LoVo (cell line): ENCODE results near the gene ADGRG6.
"Not testable (repeated sequence)": the region's sequence is repeated elsewhere in the genome, so short reads cannot be mapped to it uniquely, and the experiment has no call there.

Experiments
- DNase-seq: peaks from one replicate; pipeline ENCODE4 v3.0.0-alpha.2; 2016; ENCODE audit warnings: low spot score

Gene ADGRG6

DNA sequence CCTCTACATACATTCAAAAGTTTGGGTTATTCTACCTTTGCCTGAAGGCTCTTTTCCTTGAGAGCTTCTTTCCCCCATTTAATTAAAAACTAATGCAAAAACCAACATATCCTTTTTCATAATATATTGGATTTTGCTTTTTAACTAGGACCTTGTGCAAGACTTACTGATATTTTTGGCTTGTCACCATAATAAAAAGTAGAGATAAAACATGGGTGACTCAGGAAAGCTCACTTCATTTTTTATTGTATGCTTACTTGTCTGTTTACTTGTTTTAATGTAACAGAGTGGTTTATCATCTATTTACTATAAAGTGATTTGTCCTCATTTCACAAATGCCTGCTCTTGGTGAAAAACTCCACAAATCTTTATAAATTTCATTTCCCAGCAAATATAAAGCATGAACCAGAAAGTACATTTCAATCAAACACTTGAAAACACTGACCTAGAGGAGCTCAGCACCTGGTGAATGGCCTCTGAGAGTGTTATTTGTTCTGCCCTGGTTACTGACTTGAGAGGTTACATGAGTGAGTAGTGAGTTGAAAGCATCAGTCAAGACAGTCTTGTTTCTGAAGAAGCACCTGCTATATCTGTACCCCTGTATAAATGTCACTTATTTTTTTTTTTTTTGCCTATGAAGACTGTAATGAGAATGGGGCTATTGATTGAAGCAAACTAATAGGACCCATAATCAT lies 20.8 kb downstream of the ADGRG6 start:
- no peak for DNase-seq

DNA sequence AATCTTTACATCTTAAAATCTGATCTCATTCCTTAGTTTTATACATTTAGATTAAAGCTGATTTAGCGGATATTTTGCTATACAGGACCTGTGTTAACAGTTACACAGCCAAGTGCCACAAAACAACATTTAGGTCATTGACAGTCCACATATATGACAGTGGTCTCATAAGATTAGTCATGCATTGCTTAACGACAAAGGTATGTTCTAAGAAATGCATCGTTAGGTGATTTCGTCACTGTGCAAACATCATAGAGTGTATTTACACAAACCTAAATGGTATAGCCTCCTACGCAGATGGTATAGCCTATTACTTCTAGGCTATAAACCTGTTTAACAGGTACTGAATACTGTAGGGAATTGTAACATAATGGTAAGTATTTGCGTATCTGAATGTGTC lies 21.6 kb downstream of the ADGRG6 start:
- DNase-seq: peak; percentile 82

DNA sequence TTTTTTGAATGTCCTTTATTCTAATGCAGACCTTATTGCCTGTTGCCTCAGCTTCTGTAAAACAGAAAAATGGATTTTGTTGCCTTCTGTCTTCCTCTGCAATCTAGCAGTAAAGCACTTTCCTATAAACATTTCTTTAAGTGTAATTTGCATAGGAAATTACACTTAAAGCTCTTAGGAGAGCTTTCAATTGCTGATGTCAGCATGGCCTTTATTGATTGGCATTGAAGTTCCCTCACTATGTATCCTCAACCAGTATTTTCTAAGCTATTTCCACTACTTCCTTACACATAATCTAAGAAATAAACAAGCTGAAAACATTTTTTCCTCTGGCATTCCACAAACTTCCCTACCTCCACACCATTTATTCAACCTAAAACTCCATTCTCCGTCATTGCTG lies 22.3 kb downstream of the ADGRG6 start:
- no peak for DNase-seq

GRCh38 chr6:142325111-142325510 lies 23.3 kb downstream of the ADGRG6 start:
- no peak for DNase-seq

GRCh38 chr6:142326540-142326939 lies 24.7 kb downstream of the ADGRG6 start:
- DNase-seq: no peak

DNA sequence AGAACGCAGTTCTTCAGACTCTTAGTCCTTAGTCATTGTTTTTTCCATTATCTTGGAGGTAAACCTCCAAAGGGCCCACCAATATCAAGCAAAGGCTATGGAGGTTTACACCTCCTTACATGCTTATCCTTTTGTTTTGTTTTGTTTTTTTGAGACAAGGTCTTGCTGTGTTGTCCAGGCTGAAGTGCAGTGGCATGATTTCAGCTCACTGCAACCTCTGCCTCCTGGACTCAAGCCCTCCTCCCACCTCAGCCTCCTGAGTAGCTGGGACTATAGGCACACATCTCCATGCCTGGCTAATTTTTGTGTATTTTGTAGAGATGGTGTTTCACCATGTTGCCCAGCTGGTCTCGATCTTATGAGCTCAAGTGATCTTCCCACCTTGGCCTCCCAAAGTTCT lies 26.3 kb downstream of the ADGRG6 start:
- no peak for DNase-seq

- DNase-seq: no peak
Observed at GRCh38 chr6:142329486-142330113, 27.8 kb downstream of the ADGRG6 start.

DNA sequence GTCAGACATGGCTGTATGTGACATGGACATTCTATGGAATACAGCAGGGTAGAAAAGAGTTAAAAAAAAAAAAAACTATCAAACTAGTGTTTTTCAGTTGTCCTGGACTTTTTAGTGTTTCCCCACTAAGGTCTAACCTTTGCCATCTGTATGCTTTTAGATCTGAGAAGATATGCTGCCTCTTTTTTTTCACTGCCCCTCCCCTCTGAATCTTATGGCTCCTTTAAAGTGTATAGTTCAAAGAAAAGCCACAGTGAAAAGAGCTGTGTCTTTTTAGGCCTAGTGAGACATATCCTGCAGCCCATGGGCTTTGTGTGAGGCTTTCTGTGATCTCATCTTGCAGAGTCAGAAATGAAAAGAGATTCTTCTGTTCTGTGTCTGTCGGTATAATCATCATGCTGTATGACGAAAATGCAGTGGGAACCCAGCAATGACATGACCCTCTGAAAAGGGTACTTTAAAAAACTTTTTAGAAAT lies 29.3 kb downstream of the ADGRG6 start:
- no peak for DNase-seq

GRCh38 chr6:142331601-142332000 lies 29.8 kb downstream of the ADGRG6 start:
- DNase-seq: no peak

DNA sequence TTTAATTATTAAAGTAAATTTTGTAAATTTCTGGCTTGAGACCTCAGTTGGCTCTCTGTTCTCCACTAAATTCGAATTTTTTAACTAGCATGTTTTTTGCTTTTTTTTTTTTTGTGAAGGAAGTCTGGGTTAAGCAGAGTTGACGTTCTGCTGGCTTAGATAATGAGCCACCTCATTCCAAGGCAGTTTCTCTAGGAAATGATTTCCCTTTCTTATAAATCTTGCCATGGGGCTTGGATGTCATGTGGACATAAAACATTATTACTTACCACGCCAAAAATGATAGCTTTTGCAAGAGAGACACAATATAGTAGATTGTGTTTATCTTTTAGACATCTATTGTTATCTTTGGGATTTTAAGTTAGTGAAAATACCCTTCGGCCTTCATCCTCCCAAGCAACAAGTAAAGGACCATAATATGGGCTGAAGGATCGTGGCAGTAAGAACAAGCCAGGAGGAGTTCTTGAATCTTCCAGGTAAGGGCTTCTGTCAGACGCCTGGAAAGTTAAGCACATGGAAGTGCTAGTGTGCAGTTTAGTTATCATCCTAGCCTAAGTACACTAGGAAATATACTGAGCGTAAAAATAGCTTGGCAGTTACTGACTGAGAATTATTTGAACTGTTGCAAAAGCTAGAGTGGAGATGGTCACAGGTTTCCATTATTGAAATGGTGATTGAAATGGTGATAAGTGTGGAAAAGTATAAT lies 30.7 kb downstream of the ADGRG6 start:
- DNase-seq: no peak

DNA sequence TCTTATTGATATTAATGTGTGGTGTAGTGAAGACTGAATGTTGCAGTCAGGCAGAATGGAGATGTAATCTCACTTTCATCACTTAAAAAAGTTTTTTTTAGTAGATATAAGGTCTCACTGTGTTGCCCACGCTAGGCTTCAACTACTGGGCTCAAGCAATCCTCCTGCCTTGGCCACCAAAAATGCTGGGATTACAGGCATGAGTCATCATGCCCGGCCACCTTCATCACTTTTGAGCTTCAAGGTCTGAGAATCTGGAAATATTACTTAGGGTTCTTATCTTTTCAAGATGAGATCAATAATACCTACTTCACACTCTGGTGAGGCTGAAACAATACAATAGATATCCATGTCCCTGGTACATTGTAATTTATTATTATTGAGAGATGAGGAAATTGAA lies 31.6 kb downstream of the ADGRG6 start:
- no peak for DNase-seq

- DNase-seq: no peak
Observed at GRCh38 chr6:142334294-142334693, 32.5 kb downstream of the ADGRG6 start.

DNA sequence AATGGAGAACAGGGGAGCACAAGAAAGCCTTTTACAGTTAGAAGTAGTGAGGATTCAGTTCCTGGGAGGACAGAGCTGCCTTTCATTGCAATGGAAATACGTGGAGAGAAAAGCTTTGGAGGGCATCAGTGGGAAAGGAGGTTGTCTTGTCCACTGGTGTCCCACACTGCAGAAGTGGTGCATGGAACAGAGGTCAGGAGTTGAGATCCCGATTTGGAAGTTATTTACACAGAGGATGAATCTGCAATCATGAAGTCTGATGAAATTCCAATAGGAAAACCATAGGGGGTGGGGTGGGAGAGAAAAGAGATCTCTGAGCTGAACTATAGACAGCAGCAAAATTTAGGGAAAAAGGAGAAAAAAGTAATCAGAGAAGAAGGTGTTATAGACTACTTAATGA lies 33.6 kb downstream of the ADGRG6 start:
- DNase-seq: no peak

DNA sequence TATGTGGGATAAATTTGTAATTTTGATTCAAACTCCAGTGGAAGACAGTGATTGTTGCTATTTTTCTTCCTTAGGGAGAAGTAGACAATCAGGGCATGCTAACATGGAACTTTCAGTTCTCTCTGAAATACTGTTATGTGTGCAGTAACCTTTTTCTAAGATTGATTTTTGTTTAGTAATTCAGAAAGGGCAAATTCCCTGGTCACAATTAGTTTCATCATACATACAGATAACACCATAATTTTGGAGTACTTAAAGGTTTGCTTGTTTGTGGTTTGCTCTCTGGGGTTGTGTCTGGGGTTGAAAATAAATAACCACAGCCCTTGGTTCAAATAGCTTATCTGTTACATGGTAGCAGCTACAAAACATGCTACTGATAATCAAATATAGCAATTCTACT lies 34.4 kb downstream of the ADGRG6 start:
- no peak for DNase-seq

GRCh38 chr6:142336787-142337186 lies 35.0 kb downstream of the ADGRG6 start:
- no peak for DNase-seq

GRCh38 chr6:142339113-142339512 lies 37.3 kb downstream of the ADGRG6 start:
- no peak for DNase-seq

DNA sequence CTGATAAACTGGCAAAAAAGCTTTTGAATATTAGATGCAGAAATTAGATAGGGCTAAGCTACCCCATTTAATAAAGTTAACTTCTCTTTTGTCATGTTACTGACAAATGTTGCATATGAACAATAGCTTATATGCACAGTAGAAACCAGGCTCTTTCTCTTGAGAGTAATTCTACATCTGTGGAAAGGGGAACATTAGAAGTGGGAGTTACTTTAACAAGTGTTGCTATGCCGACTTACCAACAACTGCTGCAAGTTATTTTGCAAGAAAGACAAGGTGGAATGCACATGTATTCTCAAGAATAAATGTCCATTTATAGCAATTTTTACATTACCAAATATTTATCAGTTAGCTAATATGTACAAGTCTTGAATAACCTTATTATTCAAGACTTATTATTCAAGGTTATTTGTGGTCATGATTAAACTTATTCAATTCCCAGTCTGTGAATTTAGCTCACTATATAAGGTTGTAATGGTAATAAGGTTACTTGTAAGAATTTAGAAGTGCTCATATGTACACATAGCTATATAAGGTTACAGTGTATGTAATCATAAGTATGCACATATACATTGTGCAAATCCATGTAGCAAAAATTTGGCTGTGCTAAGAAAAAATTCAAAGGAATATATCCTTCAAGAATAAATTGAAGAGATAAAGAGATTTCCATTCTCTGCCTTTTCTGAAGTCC lies 38.3 kb downstream of the ADGRG6 start:
- DNase-seq: no peak

- no peak for DNase-seq
Observed at GRCh38 chr6:142341855-142342330, 40.1 kb downstream of the ADGRG6 start.

DNA sequence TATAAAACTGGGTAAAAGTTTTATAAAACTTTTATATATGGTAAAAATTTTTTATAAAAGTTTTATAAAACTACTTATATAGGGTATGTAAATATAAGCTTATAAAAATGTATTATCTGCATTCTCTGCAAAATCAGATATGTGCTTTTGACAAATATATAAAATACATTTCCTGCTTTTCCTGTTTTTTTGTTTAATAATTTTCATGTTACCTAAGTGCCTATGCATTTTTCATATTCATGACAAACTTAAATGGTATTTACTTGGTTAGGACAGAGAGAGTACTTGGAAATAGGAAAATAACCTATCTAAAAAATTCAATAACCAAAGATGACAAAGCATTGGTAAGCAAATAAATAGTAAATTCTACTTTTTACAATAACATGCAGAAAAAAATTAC lies 41.2 kb downstream of the ADGRG6 start:
- DNase-seq: no peak

GRCh38 chr6:142343938-142344337 lies 42.1 kb downstream of the ADGRG6 start:
- no peak for DNase-seq

DNA sequence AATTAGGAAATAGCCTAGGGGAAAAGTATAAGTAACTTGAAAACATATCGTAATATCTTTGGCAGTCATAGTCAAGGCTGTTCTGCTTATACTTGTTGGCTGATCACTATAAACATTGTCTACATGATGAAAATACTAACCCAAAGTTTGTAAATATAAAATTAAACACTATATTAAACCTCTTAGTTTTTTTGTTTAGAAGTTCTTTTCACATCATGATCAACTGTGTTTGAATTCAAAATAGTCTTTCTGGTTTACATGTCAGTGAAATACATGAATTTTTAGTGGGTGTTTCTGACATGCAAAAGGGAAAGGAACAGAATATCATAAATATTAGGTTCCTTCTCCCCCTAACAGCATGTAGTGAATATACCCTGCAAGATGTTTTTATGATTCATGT lies 43.5 kb downstream of the ADGRG6 start:
- DNase-seq: no peak

GRCh38 chr6:142346166-142346565 lies 44.4 kb downstream of the ADGRG6 start:
- not testable (repeated sequence) for DNase-seq
